HL-60 (cell line): ENCODE measurements around the gene FOXRED2.

Experiments
- DNase-seq, 2 experiments: peaks; one replicate each; pipeline ENCODE4 v3.0.0-alpha.2; 2010 to 2020; ENCODE audit warnings: low read depth in 1 of 2, low spot score in 1 of 2
- H3K27ac ChIP-seq: fragments of 250-450 bp; sonication (Bioruptor Pico); replicated peaks from 2 replicates; pipeline ENCODE4 v1.5.1; 2020; ENCODE audit warnings: mild to moderate bottlenecking, moderate library complexity
- H3K27me3 ChIP-seq: fragments of 250-450 bp; sonication (Bioruptor Pico); 2 replicates; pipeline ENCODE4 v1.5.1; 2021; ENCODE audit warnings: mild to moderate bottlenecking, moderate library complexity; ENCODE audit not compliant: insufficient read depth, poor library complexity, severe bottlenecking
- H3K4me3 ChIP-seq: replicated peaks from 2 replicates; pipeline ENCODE4 v1.5.1; 2011; ENCODE audit warnings: mild to moderate bottlenecking, control low read depth, low read length; ENCODE audit not compliant: insufficient read depth
- GABPA ChIP-seq: IDR thresholded peaks from 2 replicates; pipeline ENCODE4 v1.6.1; 2012; ENCODE audit warnings: low read depth
- POLR2AphosphoS5 ChIP-seq: IDR thresholded peaks from 2 replicates; pipeline ENCODE4 v1.6.1; 2012; ENCODE audit warnings: low read depth
- SPI1 ChIP-seq: IDR thresholded peaks from 2 replicates; pipeline ENCODE4 v1.6.1; 2012; ENCODE audit warnings: low read depth, mild to moderate bottlenecking, borderline replicate concordance
- TF ChIP-seq, protein P1 (sequence below): IDR thresholded peaks from one replicate; pipeline ENCODE4 v1.5.1; 2011; ENCODE audit warnings: low read length, control low read depth, inconsistent platforms; ENCODE audit not compliant: insufficient read depth
- TF ChIP-seq, protein P2 (sequence below): IDR thresholded peaks from 2 replicates; pipeline ENCODE4 v1.6.1; 2012; ENCODE audit warnings: low read depth; ENCODE audit not compliant: insufficient replicate concordance

The FOXRED2 gene

DNA sequence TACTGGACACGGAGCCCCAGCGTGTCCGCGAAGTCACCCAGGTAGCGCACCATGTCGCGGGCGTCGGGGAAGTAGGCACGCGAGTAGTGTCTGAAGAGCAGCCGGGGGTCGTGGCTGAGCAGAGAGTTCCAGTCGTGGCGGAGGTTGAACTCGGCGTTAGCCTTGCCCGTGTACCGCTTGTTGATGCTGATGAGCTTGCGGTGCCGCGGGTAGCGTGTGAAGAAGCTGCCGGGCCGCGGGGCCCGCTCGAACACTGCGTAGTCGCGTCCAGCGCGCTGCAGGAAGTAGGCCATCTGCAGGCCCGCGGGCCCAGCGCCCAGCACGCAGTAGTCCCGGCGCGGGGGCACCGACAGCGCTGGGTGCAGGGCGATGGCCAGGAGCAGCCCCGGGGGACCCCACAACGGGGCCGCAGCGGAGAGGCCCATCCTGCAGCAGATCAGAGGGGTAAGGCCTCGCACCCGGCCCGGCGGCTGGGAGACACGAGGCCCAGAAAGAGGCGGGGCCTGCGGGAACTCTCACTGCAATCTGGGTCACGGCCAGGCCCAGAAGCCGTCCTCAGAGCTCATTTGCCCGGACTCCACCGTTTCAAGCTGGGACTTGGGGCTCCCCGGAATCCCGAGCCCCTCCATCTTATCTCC, 723 bp downstream of the FOXRED2 start:
- no peak for TF ChIP-seq SPI1
- TF ChIP-seq, protein P1, sequence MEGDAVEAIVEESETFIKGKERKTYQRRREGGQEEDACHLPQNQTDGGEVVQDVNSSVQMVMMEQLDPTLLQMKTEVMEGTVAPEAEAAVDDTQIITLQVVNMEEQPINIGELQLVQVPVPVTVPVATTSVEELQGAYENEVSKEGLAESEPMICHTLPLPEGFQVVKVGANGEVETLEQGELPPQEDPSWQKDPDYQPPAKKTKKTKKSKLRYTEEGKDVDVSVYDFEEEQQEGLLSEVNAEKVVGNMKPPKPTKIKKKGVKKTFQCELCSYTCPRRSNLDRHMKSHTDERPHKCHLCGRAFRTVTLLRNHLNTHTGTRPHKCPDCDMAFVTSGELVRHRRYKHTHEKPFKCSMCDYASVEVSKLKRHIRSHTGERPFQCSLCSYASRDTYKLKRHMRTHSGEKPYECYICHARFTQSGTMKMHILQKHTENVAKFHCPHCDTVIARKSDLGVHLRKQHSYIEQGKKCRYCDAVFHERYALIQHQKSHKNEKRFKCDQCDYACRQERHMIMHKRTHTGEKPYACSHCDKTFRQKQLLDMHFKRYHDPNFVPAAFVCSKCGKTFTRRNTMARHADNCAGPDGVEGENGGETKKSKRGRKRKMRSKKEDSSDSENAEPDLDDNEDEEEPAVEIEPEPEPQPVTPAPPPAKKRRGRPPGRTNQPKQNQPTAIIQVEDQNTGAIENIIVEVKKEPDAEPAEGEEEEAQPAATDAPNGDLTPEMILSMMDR, result no peak
- no peak for TF ChIP-seq POLR2AphosphoS5
- no peak for TF ChIP-seq GABPA
- TF ChIP-seq, protein P2, sequence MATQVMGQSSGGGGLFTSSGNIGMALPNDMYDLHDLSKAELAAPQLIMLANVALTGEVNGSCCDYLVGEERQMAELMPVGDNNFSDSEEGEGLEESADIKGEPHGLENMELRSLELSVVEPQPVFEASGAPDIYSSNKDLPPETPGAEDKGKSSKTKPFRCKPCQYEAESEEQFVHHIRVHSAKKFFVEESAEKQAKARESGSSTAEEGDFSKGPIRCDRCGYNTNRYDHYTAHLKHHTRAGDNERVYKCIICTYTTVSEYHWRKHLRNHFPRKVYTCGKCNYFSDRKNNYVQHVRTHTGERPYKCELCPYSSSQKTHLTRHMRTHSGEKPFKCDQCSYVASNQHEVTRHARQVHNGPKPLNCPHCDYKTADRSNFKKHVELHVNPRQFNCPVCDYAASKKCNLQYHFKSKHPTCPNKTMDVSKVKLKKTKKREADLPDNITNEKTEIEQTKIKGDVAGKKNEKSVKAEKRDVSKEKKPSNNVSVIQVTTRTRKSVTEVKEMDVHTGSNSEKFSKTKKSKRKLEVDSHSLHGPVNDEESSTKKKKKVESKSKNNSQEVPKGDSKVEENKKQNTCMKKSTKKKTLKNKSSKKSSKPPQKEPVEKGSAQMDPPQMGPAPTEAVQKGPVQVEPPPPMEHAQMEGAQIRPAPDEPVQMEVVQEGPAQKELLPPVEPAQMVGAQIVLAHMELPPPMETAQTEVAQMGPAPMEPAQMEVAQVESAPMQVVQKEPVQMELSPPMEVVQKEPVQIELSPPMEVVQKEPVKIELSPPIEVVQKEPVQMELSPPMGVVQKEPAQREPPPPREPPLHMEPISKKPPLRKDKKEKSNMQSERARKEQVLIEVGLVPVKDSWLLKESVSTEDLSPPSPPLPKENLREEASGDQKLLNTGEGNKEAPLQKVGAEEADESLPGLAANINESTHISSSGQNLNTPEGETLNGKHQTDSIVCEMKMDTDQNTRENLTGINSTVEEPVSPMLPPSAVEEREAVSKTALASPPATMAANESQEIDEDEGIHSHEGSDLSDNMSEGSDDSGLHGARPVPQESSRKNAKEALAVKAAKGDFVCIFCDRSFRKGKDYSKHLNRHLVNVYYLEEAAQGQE, result no peak
- DNase-seq, result no peak
- Histone ChIP-seq H3K4me3 (peak overlapping the region; percentile 60), H3K27me3 (no peaks in the 10 kb centered on the region), H3K27ac (peak overlapping the region; percentile 37)

DNA sequence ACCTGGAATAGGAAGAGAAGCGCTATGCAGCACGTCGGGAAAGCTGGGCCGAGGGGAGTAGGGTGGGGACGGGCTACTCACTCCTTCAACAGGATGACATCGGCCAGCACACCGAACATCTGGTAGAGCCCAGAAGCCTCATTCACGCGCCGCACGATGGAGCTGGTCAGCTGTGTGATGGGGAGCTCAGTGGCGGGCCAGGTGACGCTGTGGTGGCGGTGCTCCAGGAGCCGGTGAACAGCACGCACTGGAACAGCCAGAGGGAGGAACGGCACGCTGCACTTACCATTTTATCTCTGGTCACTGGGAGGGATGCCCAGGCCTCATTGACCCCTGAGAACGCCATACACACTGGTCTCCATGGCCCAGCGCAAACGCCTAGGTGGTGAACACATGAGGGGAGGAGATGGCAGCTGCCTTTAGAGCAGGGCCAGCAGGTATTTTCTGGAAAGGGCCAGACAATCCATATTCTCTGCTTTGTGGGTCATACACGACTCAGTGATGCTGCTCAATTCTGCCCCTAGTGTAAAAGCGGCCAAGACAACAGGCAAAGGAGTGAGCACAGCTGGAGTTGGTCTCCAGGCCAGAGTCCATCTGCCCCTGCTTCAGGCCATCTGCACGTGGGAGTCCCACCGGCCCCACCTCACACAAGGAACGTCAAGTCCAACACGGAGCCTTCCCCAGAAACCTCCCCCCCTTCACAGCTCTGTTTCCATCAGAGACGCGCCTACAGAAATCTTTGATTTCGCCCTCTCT, 8.8 kb downstream of the FOXRED2 start:
- H3K27me3 ChIP-seq, result no peaks in the 10 kb centered on the region
- no peak overlapping the region for H3K27ac ChIP-seq
- TF ChIP-seq, protein P2, result no peak
- no peak for TF ChIP-seq POLR2AphosphoS5
- TF ChIP-seq, protein P1, result no peak
- no peak for TF ChIP-seq GABPA
- no peak for TF ChIP-seq SPI1
- no peak for DNase-seq
- no peak overlapping the region for H3K4me3 ChIP-seq

DNA sequence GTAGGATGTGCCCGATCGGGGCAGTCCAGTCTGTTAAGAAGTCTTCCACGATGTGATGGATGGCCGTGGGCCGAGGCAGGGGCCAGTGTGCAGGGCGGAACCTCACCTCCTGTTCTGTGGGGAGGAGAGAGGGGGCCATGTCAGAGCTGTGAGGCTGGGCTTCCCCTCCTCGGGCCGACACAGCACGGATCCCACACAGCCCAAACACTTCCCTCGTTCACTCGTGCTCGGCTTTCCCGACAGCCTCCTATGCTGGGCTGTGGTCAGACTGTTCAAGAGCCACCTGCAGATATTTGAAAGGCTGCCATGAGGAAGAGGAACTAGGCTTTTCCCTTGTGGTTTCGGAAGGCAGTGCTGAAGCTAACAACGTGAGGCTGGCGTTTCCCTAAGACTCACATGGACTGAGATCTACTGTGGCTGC, 13.1 kb downstream of the FOXRED2 start:
- H3K27me3 ChIP-seq, result no peaks in the 10 kb centered on the region
- peak; percentile 91 to 94 for DNase-seq
- H3K27ac ChIP-seq, result peak overlapping the region; percentile 77
- H3K4me3 ChIP-seq, result no peak overlapping the region
- TF ChIP-seq, protein P2, result no peak
- TF ChIP-seq, protein P1, result no peak
- TF ChIP-seq GABPA (no peak), SPI1 (peak; percentile 92), POLR2AphosphoS5 (peak; percentile 70)
